Measurements from ENCODE around the gene NINJ2. TPM values are rescaled to one million over a fixed set of nuclear protein-coding genes. Genes with fewer than 3 reads are reported as not detected.
"Not testable (repeated sequence)": the region's sequence is repeated elsewhere in the genome, so short reads cannot be mapped to it uniquely, and the experiment has no call there.

Gene NINJ2
- total RNA-seq, 1 donor from 2014 or later = not detected

GRCh38 chr12:701896-702539 lies 38.8 kb upstream of the NINJ2 start:
- DNase-seq (ENCODE audit: low read depth) (no peak), FAIRE-seq (no peak)
- Histone ChIP-seq H3K9ac (ENCODE audit: low read length) (no peak overlapping the region), H4K20me1 (ENCODE audit: insufficient read depth, low read length) (no peaks in the 10 kb centered on the region), H3K36me3 (ENCODE audit: insufficient read depth, low read length) (no peaks in the 10 kb centered on the region), H2AFZ (ENCODE audit: low read depth, low read length) (no peak overlapping the region), H3K4me3 (ENCODE audit: insufficient read depth, low read depth, low read length) (no peak overlapping the region), H3K4me1 (ENCODE audit: insufficient read depth, low read length) (no peaks in the 10 kb centered on the region), H3K27ac (ENCODE audit: low read depth, low read length) (no peak overlapping the region), H3K9me3 (ENCODE audit: insufficient read depth, low read depth, low read length) (peaks cover 6% of the 10 kb centered on the region), H3K4me2 (ENCODE audit: low read length) (no peak overlapping the region), H3K27me3 (ENCODE audit: insufficient read depth, low read length) (peaks cover 2% of the 10 kb centered on the region), H3K79me2 (ENCODE audit: insufficient read depth, low read length) (no peaks in the 10 kb centered on the region)
- TF ChIP-seq EZH2 (IDR thresholded peaks at IDR 0.05; ENCODE audit: insufficient read depth, low read length) (no peak), CTCF (IDR thresholded peaks at IDR 0.05; ENCODE audit: insufficient read depth, low read depth, low read length) (no peak)
- peaks cover 6% of the 10 kb centered on the region for H3K36me3 Mint-ChIP-seq (ENCODE audit: low read depth, unreplicated experiment)
- H3K4me3 Mint-ChIP-seq (ENCODE audit: unreplicated experiment) = no peak overlapping the region
- H3K9me3 Mint-ChIP-seq (ENCODE audit: unreplicated experiment) = peaks cover 15% of the 10 kb centered on the region
- H3K27me3 Mint-ChIP-seq (ENCODE audit: low read depth, unreplicated experiment) = peaks cover 3% of the 10 kb centered on the region
- H3K4me1 Mint-ChIP-seq (ENCODE audit: low read depth, unreplicated experiment) = no peaks in the 10 kb centered on the region
- H3K27ac Mint-ChIP-seq (ENCODE audit: unreplicated experiment) = no peak overlapping the region

DNA sequence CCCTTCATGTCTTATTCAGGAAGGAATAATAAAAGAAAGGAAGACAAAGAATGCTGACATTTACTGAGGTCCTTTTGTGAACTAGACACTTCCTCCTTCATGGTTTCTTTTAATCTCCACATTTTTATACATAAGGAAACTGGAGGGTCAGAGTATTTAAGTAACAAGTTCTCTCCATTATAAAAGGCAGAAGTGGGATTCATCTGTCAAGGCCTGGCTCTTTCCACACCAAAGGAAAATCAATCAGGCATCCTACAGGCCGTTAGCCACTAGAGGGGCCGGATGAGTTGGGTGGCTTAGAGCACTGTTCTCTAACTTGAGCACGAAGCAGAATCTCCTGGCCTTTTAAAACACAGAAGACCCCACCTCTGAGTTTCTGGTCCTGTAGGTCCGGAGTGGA lies 36.8 kb upstream of the NINJ2 start:
- no peaks in the 10 kb centered on the region for H3K4me1 ChIP-seq (ENCODE audit: insufficient read depth, low read length)
- H3K36me3 Mint-ChIP-seq (ENCODE audit: low read depth, unreplicated experiment) = peaks cover 9% of the 10 kb centered on the region
- no peak overlapping the region for H2AFZ ChIP-seq (ENCODE audit: low read depth, low read length)
- H3K79me2 ChIP-seq (ENCODE audit: insufficient read depth, low read length) = no peaks in the 10 kb centered on the region
- FAIRE-seq (no peak), DNase-seq (ENCODE audit: low read depth) (no peak)
- H3K4me3 Mint-ChIP-seq (ENCODE audit: unreplicated experiment) = no peak overlapping the region
- no peak overlapping the region for H3K4me3 ChIP-seq (ENCODE audit: insufficient read depth, low read depth, low read length)
- H3K4me1 Mint-ChIP-seq (ENCODE audit: low read depth, unreplicated experiment) = peaks cover 3% of the 10 kb centered on the region
- H4K20me1 ChIP-seq (ENCODE audit: insufficient read depth, low read length) = no peaks in the 10 kb centered on the region
- no peaks in the 10 kb centered on the region for H3K36me3 ChIP-seq (ENCODE audit: insufficient read depth, low read length)
- no peak for TF ChIP-seq CTCF (IDR thresholded peaks at IDR 0.05; ENCODE audit: insufficient read depth, low read depth, low read length)
- TF ChIP-seq EZH2 (IDR thresholded peaks at IDR 0.05; ENCODE audit: insufficient read depth, low read length) = no peak
- H3K27ac Mint-ChIP-seq (ENCODE audit: unreplicated experiment) = no peak overlapping the region
- H3K9me3 Mint-ChIP-seq (ENCODE audit: unreplicated experiment) = peaks cover 19% of the 10 kb centered on the region
- peaks cover 9% of the 10 kb centered on the region for H3K9me3 ChIP-seq (ENCODE audit: insufficient read depth, low read depth, low read length)
- peaks cover 3% of the 10 kb centered on the region for H3K27me3 Mint-ChIP-seq (ENCODE audit: low read depth, unreplicated experiment)
- no peaks in the 10 kb centered on the region for H3K27me3 ChIP-seq (ENCODE audit: insufficient read depth, low read length)
- no peak overlapping the region for H3K9ac ChIP-seq (ENCODE audit: low read length)
- no peak overlapping the region for H3K27ac ChIP-seq (ENCODE audit: low read depth, low read length)
- no peak overlapping the region for H3K4me2 ChIP-seq (ENCODE audit: low read length)

- not testable (repeated sequence) for H3K36me3 Mint-ChIP-seq (ENCODE audit: low read depth, unreplicated experiment); H3K27me3 ChIP-seq (ENCODE audit: insufficient read depth, low read length); H3K4me2 ChIP-seq (ENCODE audit: low read length); H4K20me1 ChIP-seq (ENCODE audit: insufficient read depth, low read length); H3K27me3 Mint-ChIP-seq (ENCODE audit: low read depth, unreplicated experiment); H3K27ac Mint-ChIP-seq (ENCODE audit: unreplicated experiment); H3K9ac ChIP-seq (ENCODE audit: low read length); H3K4me1 ChIP-seq (ENCODE audit: insufficient read depth, low read length); H3K79me2 ChIP-seq (ENCODE audit: insufficient read depth, low read length); FAIRE-seq; H3K4me3 ChIP-seq (ENCODE audit: insufficient read depth, low read depth, low read length); H3K4me3 Mint-ChIP-seq (ENCODE audit: unreplicated experiment); H3K36me3 ChIP-seq (ENCODE audit: insufficient read depth, low read length); H2AFZ ChIP-seq (ENCODE audit: low read depth, low read length); H3K9me3 ChIP-seq (ENCODE audit: insufficient read depth, low read depth, low read length); H3K27ac ChIP-seq (ENCODE audit: low read depth, low read length); DNase-seq (ENCODE audit: low read depth)
- peaks cover 22% of the 10 kb centered on the region for H3K9me3 Mint-ChIP-seq (ENCODE audit: unreplicated experiment)
- peaks cover 10% of the 10 kb centered on the region for H3K4me1 Mint-ChIP-seq (ENCODE audit: low read depth, unreplicated experiment)
Observed at GRCh38 chr12:698222-698621, 35.0 kb upstream of the NINJ2 start.

Data from astrocyte (in vitro differentiated cells and primary cell).